22Rv1 (cell line): Measurements from ENCODE around the gene TRIOBP.

Experiments
- ZFX ChIP-seq: fragments of 450-650 bp; IDR thresholded peaks from 2 replicates; pipeline ENCODE4 v1.6.1; 2017; ENCODE audit warnings: antibody characterized with exemption, borderline replicate concordance
- TF ChIP-seq, protein P1 (sequence below): fragments of 450-650 bp; IDR thresholded peaks from 2 replicates; pipeline ENCODE4 v1.5.1; 2017; ENCODE audit warnings: mild to moderate bottlenecking

DNA sequence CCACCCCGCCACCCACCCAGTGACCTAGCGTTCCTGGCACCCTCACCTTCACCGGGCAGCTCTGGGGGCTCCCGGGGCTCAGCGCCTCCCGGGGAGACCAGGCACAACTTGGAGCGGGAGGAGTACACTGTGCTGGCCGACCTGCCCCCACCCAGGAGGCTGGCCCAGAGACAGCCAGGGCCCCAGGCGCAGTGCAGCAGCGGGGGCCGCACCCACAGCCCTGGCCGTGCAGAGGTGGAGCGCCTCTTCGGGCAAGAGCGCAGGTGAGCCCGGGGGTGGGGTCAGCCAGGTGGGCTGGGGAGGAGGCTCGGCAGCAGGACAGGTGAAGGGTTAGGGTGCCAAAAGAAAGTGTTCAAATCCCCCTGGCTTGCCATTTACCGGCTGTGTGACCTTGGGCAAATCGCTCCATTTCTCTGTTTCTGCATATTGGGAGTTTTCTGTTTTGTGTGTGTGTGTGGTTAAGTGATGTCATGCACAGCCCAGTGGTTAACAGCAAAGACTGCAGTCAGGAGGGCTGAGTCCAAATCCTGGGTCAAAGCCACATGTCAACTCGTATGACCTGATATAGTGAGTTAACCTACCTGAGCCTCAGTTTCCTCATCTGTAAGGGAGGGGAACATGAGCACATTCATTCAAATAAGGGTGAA, 29.5 kb downstream of the TRIOBP start:
- TF ChIP-seq, protein P1, sequence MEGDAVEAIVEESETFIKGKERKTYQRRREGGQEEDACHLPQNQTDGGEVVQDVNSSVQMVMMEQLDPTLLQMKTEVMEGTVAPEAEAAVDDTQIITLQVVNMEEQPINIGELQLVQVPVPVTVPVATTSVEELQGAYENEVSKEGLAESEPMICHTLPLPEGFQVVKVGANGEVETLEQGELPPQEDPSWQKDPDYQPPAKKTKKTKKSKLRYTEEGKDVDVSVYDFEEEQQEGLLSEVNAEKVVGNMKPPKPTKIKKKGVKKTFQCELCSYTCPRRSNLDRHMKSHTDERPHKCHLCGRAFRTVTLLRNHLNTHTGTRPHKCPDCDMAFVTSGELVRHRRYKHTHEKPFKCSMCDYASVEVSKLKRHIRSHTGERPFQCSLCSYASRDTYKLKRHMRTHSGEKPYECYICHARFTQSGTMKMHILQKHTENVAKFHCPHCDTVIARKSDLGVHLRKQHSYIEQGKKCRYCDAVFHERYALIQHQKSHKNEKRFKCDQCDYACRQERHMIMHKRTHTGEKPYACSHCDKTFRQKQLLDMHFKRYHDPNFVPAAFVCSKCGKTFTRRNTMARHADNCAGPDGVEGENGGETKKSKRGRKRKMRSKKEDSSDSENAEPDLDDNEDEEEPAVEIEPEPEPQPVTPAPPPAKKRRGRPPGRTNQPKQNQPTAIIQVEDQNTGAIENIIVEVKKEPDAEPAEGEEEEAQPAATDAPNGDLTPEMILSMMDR: no peak; the same call in 1 of the 2 replicates
- TF ChIP-seq ZFX: no peak
